GM12874 (cell line): ENCODE results near the gene SPRY1.

ENCODE experiments used
- CTCF ChIP-seq: IDR thresholded peaks from 2 replicates; pipeline ENCODE4 v1.5.1; 2011; ENCODE audit warnings: low read depth, mild to moderate bottlenecking, control low read depth, low read length, moderate library complexity; ENCODE audit not compliant: insufficient read depth

The SPRY1 gene, protein sequence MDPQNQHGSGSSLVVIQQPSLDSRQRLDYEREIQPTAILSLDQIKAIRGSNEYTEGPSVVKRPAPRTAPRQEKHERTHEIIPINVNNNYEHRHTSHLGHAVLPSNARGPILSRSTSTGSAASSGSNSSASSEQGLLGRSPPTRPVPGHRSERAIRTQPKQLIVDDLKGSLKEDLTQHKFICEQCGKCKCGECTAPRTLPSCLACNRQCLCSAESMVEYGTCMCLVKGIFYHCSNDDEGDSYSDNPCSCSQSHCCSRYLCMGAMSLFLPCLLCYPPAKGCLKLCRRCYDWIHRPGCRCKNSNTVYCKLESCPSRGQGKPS

GRCh38 chr4:123396307-123397143 lies at the start of gene SPRY1:
TSS of gene SPRY1 (plus strand) at chr4:123396795. CDS start at chr4:123401592, 4,797 bp downstream.
- no peak for TF ChIP-seq CTCF

GRCh38 chr4:123346951-123347350 lies 49.6 kb upstream of the SPRY1 start:
- TF ChIP-seq CTCF, result no peak

DNA sequence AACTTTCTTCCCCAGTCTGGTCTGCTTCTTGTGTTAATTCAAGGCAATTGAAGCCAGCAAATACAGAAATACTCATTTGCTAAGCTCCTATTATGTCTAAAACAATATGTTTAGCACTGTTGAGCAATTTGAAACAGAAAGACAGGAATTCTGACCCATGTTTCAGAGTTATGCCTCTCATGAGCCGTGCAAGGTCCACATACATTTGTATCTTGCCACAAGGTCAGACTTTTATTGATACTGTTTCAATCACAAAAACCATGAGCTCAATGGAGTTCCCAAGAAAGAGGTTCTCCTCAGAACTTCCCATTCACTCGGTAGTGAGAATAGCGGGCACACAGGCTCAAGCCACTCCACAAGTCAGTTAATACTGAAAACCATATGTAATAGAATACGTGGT lies 47.6 kb upstream of the SPRY1 start:
- no peak for TF ChIP-seq CTCF

- no peak for TF ChIP-seq CTCF
Measured at GRCh38 chr4:123349421-123350190, 47.0 kb upstream of the SPRY1 start.

- TF ChIP-seq CTCF, result no peak
Measured at GRCh38 chr4:123350191-123350544, 46.4 kb upstream of the SPRY1 start.

GRCh38 chr4:123350726-123351125 lies 45.9 kb upstream of the SPRY1 start:
- TF ChIP-seq CTCF, result no peak

DNA sequence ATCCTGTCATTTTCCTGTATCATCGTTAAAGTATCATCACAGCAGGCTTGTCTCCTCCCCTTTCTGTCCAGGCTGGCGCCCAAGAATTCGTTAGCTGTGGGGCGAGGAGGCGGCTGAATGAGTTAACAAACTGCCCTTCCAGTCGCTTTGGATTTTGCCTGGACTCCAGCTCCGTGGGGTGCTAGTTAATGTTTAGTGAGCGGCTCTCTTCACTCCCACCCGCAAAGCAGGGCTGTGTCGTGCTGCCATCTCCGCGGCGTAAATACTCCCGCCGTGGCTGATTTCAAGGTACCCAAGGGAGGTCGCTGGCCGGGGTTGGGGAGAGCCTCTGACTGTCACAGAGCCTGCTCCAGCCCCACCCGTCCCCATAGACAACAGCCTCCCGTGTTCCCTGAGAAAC lies 44.9 kb upstream of the SPRY1 start:
- no peak for TF ChIP-seq CTCF
